ENCODE measurements around the gene PPFIA2.

The PPFIA2 gene

DNA sequence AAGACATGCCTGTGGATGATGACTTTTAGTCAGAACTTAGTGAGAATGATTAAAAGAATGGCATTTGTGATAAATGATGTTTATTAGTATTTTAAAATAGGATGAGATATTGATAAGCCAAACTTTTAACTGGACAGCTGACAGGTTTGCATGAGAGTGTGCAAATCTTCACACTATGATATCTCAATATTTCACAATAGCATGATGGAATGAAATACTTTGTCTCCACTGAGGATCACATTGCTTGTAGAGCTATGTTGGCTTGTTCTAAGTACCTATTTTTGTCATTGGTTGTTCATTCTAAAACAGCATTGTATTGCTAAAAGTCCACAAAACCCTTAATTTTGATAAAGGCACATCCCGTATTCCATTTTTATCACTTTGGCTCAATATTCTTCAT is 359.1 kb downstream of the PPFIA2 start:
- ChIA-PET CTCF (no interaction called here), POLR2A (no interaction called here)
- DNase-seq (ENCODE audit: low read depth, low spot score) = no peak
- TF ChIP-seq, protein P1, sequence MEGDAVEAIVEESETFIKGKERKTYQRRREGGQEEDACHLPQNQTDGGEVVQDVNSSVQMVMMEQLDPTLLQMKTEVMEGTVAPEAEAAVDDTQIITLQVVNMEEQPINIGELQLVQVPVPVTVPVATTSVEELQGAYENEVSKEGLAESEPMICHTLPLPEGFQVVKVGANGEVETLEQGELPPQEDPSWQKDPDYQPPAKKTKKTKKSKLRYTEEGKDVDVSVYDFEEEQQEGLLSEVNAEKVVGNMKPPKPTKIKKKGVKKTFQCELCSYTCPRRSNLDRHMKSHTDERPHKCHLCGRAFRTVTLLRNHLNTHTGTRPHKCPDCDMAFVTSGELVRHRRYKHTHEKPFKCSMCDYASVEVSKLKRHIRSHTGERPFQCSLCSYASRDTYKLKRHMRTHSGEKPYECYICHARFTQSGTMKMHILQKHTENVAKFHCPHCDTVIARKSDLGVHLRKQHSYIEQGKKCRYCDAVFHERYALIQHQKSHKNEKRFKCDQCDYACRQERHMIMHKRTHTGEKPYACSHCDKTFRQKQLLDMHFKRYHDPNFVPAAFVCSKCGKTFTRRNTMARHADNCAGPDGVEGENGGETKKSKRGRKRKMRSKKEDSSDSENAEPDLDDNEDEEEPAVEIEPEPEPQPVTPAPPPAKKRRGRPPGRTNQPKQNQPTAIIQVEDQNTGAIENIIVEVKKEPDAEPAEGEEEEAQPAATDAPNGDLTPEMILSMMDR (IDR thresholded peaks at IDR 0.05; ENCODE audit: insufficient read depth, low read length, missing control alignments) = no peak
- H3K4me3 ChIP-seq (ENCODE audit: low read depth, low read length) = no peak overlapping the region

DNA sequence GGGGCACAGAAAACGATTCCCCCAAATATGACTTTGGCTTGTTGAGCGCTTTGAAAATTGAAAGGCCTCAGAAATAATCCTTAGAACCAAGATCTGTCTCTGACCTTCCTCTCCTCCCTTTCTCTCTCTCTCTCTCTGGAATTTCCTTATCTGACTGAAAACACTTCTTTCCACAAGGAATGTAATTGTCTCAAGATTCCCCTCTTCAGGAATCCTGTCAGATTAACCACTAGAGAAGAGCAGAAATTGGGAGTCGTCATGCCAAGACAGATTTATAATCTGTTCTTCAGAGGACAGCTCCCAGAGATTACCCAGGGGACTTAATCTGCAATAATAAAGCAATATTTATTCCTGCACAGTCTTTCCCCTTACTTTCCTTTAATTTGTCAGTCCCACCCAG is 363.7 kb downstream of the PPFIA2 start:
- no peak for DNase-seq (ENCODE audit: low read depth, low spot score)
- TF ChIP-seq, protein P1 (IDR thresholded peaks at IDR 0.05; ENCODE audit: insufficient read depth, low read length, missing control alignments) = no peak
- CTCF ChIA-PET = interaction anchor here (0.9 kb wide), 1 partner anchor 16 kb away, joined by 3 read pairs; no protein-coding TSS in a partner anchor
- POLR2A ChIA-PET = no interaction called here
- no peak overlapping the region for H3K4me3 ChIP-seq (ENCODE audit: low read depth, low read length)

DNA sequence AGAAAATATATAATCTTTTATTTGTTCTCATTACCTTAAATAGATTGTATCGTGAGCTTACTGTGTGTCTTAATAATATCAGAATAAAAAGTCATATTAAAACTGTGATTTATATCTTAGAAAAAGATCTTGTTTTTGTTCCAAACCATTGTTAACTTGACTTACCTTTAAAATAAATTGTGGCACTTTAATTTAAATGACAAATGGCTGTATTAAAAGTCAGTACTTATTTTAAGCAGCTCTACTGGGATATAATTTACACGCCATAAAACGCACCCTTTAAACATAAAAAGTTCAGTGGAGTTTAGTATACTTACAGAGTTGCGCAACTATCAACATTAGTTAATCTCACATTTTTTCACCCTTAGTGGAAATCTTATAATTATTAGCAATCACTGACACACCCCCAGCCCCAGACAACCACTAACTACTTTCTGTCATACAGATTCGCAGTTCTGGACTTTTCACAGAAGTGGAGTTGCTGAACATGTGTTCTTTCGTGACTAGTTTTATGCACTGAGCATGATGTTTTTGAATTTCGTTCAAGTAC is 369.5 kb downstream of the PPFIA2 start:
- POLR2A ChIA-PET = no interaction called here
- no peak for DNase-seq (ENCODE audit: low read depth, low spot score)
- CTCF ChIA-PET = no interaction called here
- H3K4me3 ChIP-seq (ENCODE audit: low read depth, low read length) = no peak overlapping the region
- TF ChIP-seq, protein P1 (IDR thresholded peaks at IDR 0.05; ENCODE audit: insufficient read depth, low read length, missing control alignments) = no peak

- no peak overlapping the region for H3K4me3 ChIP-seq (ENCODE audit: low read depth, low read length)
Observed at GRCh38 chr12:81386101-81386500, 373.0 kb downstream of the PPFIA2 start.

GRCh38 chr12:81381951-81382350 is 377.2 kb downstream of the PPFIA2 start:
- POLR2A ChIA-PET = no interaction called here
- no peak for DNase-seq (ENCODE audit: low read depth, low spot score)
- CTCF ChIA-PET = no interaction called here
- TF ChIP-seq, protein P1 (IDR thresholded peaks at IDR 0.05; ENCODE audit: insufficient read depth, low read length, missing control alignments) = no peak
- H3K4me3 ChIP-seq (ENCODE audit: low read depth, low read length) = no peak overlapping the region

More at GRCh38 chr12:81386101-81386500, 373.0 kb downstream of the PPFIA2 start:
- ChIA-PET CTCF (no interaction called here), POLR2A (no interaction called here)
- TF ChIP-seq, protein P1 (IDR thresholded peaks at IDR 0.05; ENCODE audit: insufficient read depth, low read length, missing control alignments) = no peak
- no peak for DNase-seq (ENCODE audit: low read depth, low spot score)

- CTCF ChIA-PET = interaction anchor here (1.0 kb wide), 1 partner anchor 17 kb away, joined by 3 read pairs; no protein-coding TSS in a partner anchor
- DNase-seq (ENCODE audit: low read depth, low spot score) = no peak
- POLR2A ChIA-PET = no interaction called here
- no peak overlapping the region for H3K4me3 ChIP-seq (ENCODE audit: low read depth, low read length)
- TF ChIP-seq, protein P1 (IDR thresholded peaks at IDR 0.05; ENCODE audit: insufficient read depth, low read length, missing control alignments) = no peak
Observed at GRCh38 chr12:81378601-81379285, 380.4 kb downstream of the PPFIA2 start.
